HG03095 (cell line): Measurements from ENCODE around the gene SURF6.

Experiments used
- ATAC-seq: cut with Tn5 transposase; IDR thresholded peaks from one replicate; pipeline ENCODE4 v1.9.1; 2021; ENCODE audit warnings: moderate library complexity; ENCODE audit not compliant: unreplicated experiment

The SURF6 gene

GRCh38 chr9:133368249-133368881, 32.4 kb upstream of the SURF6 start:
- ATAC-seq: no peak

GRCh38 chr9:133367778-133368177, 31.8 kb upstream of the SURF6 start:
- no peak for ATAC-seq

- no peak for ATAC-seq
These were observed 31.2 kb upstream of the SURF6 start for GRCh38 chr9:133367221-133367620.

- ATAC-seq: no peak
These were observed 30.4 kb upstream of the SURF6 start for GRCh38 chr9:133366435-133366834.

GRCh38 chr9:133362359-133363044, 26.5 kb upstream of the SURF6 start:
- no peak for ATAC-seq

- no peak for ATAC-seq
These were observed 25.6 kb upstream of the SURF6 start for GRCh38 chr9:133361507-133362092.

- ATAC-seq: no peak
These were observed 24.7 kb upstream of the SURF6 start for GRCh38 chr9:133360400-133361393.

GRCh38 chr9:133359399-133360175, 23.6 kb upstream of the SURF6 start:
- ATAC-seq: no peak

- ATAC-seq: no peak
These were observed 21.7 kb upstream of the SURF6 start for GRCh38 chr9:133357656-133358055.

- peak; percentile 49 for ATAC-seq
These were observed 20.6 kb upstream of the SURF6 start, which contains the start of the genes SURF1 and SURF2 for GRCh38 chr9:133356391-133357091. Gene SURF1 (minus strand): TSS chr9:133356487. CDS start chr9:133356453, 34 bp downstream. Gene SURF2 (plus strand): TSS chr9:133356550. CDS start chr9:133356593, 43 bp downstream.

- peak; percentile 7 for ATAC-seq
These were observed 19.9 kb upstream of the SURF6 start for GRCh38 chr9:133355881-133356357.

- no peak for ATAC-seq
These were observed 18.8 kb upstream of the SURF6 start for GRCh38 chr9:133354766-133355165.

- ATAC-seq: no peak
These were observed 17.6 kb upstream of the SURF6 start for GRCh38 chr9:133353548-133353947.

GRCh38 chr9:133352635-133353340, 16.8 kb upstream of the SURF6 start:
- no peak for ATAC-seq

- ATAC-seq: no peak
These were observed 16.1 kb upstream of the SURF6 start for GRCh38 chr9:133351908-133352634.

GRCh38 chr9:133351526-133351907, 15.5 kb upstream of the SURF6 start:
- ATAC-seq: no peak

- no peak for ATAC-seq
These were observed 14.1 kb upstream of the SURF6 start for GRCh38 chr9:133349965-133350616.
